Transverse colon (tissue), 4 donors: ENCODE data around the gene CIT.

Experiments used
- EP300 ChIP-seq: sonication (generic); formaldehyde crosslinking; IDR thresholded peaks from one replicate; pipeline ENCODE4 v1.6.1; 2017; ENCODE audit warnings: antibody characterized with exemption, low read depth
- POLR2AphosphoS5 ChIP-seq, 3 donors: sonication (generic); formaldehyde crosslinking; IDR thresholded peaks; one replicate each; pipeline ENCODE4 v1.6.1; 2016; ENCODE audit warnings: antibody characterized with exemption in 3 of 3
- TF ChIP-seq, protein P1 (sequence below), 5 experiments: fragments of 200-600 bp in 3 of 5; fragments of 450-650 bp in 2 of 5; sonication (generic) in 3 of 5; IDR thresholded peaks; 1 replicate in 2 of 5; 2 replicates in 3 of 5; pipeline ENCODE4 v1.5.1; 2016 to 2017; ENCODE audit warnings: antibody characterized with exemption in 5 of 5, inconsistent platforms in 3 of 5, mild to moderate bottlenecking in 2 of 5, moderate library complexity in 1 of 5

DNA sequence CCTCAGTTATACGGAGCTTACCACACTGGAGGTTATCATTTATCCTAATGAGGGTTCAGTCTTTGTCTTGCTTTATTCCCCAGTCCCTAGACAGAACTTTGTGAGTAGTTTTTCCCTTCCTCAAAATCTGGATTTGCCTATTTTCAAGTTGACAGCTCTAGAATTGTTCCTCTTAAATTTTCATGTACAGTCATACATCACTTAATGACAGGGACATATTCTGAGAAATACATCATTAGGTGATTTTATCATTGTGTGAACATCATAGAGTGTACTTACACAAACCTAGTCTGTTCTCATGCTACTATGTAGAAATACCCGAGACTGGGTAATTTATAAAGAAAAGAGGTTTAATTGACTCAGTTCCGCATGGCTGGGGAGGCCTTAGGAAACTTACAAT lies 206.1 kb downstream of the CIT start:
- TF ChIP-seq, protein P1, sequence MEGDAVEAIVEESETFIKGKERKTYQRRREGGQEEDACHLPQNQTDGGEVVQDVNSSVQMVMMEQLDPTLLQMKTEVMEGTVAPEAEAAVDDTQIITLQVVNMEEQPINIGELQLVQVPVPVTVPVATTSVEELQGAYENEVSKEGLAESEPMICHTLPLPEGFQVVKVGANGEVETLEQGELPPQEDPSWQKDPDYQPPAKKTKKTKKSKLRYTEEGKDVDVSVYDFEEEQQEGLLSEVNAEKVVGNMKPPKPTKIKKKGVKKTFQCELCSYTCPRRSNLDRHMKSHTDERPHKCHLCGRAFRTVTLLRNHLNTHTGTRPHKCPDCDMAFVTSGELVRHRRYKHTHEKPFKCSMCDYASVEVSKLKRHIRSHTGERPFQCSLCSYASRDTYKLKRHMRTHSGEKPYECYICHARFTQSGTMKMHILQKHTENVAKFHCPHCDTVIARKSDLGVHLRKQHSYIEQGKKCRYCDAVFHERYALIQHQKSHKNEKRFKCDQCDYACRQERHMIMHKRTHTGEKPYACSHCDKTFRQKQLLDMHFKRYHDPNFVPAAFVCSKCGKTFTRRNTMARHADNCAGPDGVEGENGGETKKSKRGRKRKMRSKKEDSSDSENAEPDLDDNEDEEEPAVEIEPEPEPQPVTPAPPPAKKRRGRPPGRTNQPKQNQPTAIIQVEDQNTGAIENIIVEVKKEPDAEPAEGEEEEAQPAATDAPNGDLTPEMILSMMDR (IDR thresholded peaks at IDR 0.05), result no peak
- TF ChIP-seq POLR2AphosphoS5 (IDR thresholded peaks at IDR 0.05), result no peak
- TF ChIP-seq EP300, result no peak
